ENCODE results near the gene TRAM2.

Gene TRAM2

GRCh38 chr6:52616059-52616690 lies 39.3 kb upstream of the TRAM2 start:
- peak; percentile 20 for DNase-seq (ENCODE audit: low read depth, low spot score)
- in situ Hi-C loops (cut with HindIII; ENCODE audit: low sequenced_read_pairs) = no loop called here
- TF ChIP-seq CTCF (IDR thresholded peaks at IDR 0.05; ENCODE audit: low read depth, low read length) = no peak
- no peak overlapping the region for H3K4me3 ChIP-seq (ENCODE audit: low read depth, low read length)

- H3K4me3 ChIP-seq (ENCODE audit: low read depth, low read length) = no peak overlapping the region
- TF ChIP-seq CTCF (IDR thresholded peaks at IDR 0.05; ENCODE audit: low read depth, low read length) = no peak
- DNase-seq (ENCODE audit: low read depth, low spot score) = no peak
- in situ Hi-C loops (cut with HindIII; ENCODE audit: low sequenced_read_pairs) = no loop called here
Measured at GRCh38 chr6:52612336-52613054, 35.6 kb upstream of the TRAM2 start.

GRCh38 chr6:52611833-52612232 lies 35.0 kb upstream of the TRAM2 start:
- in situ Hi-C loops (cut with HindIII; ENCODE audit: low sequenced_read_pairs) = no loop called here
- no peak for TF ChIP-seq CTCF (IDR thresholded peaks at IDR 0.05; ENCODE audit: low read depth, low read length)
- DNase-seq (ENCODE audit: low read depth, low spot score) = no peak
- H3K4me3 ChIP-seq (ENCODE audit: low read depth, low read length) = no peak overlapping the region

- in situ Hi-C loops (cut with HindIII; ENCODE audit: low sequenced_read_pairs) = no loop called here
Measured at GRCh38 chr6:52610745-52611355, 34.0 kb upstream of the TRAM2 start.

GRCh38 chr6:52610011-52610410 lies 33.2 kb upstream of the TRAM2 start:
- no peak for DNase-seq (ENCODE audit: low read depth, low spot score)
- no peak for TF ChIP-seq CTCF (IDR thresholded peaks at IDR 0.05; ENCODE audit: low read depth, low read length)
- H3K4me3 ChIP-seq (ENCODE audit: low read depth, low read length) = no peak overlapping the region
- in situ Hi-C loops (cut with HindIII; ENCODE audit: low sequenced_read_pairs) = no loop called here

More at GRCh38 chr6:52610745-52611355, 34.0 kb upstream of the TRAM2 start:
- TF ChIP-seq CTCF (IDR thresholded peaks at IDR 0.05; ENCODE audit: low read depth, low read length) = no peak
- DNase-seq (ENCODE audit: low read depth, low spot score) = peak; percentile 39
- H3K4me3 ChIP-seq (ENCODE audit: low read depth, low read length) = no peak overlapping the region

- TF ChIP-seq CTCF (IDR thresholded peaks at IDR 0.05; ENCODE audit: low read depth, low read length) = no peak
- in situ Hi-C loops (cut with HindIII; ENCODE audit: low sequenced_read_pairs) = no loop called here
- DNase-seq (ENCODE audit: low read depth, low spot score) = no peak
- H3K4me3 ChIP-seq (ENCODE audit: low read depth, low read length) = no peak overlapping the region
Measured at GRCh38 chr6:52605610-52606185, 28.8 kb upstream of the TRAM2 start.
